Progenitor cell of endocrine pancreas (in vitro differentiated cells): Measurements from ENCODE around the gene PCBP2. TPM values are rescaled to one million over a fixed set of nuclear protein-coding genes. Genes with fewer than 3 reads are reported as not detected.
A peak's percentile ranks its signal among the peaks of the same experiment; 100 is the strongest.

Experiments
- DNase-seq: peaks from one replicate; pipeline ENCODE4 v3.0.0; 2021; ENCODE audit warnings: low spot score; ENCODE audit not compliant: unreplicated experiment
- H3K27ac Mint-ChIP-seq: 2 replicates; pipeline ENCODE4 v1.8.0; 2021; ENCODE audit warnings: mild to moderate bottlenecking, moderate library complexity, mixed read lengths
- H3K27me3 Mint-ChIP-seq: 2 replicates; pipeline ENCODE4 v1.8.0; 2021; ENCODE audit warnings: mixed read lengths
- H3K36me3 Mint-ChIP-seq: 2 replicates; pipeline ENCODE4 v1.8.0; 2022; ENCODE audit warnings: mixed read lengths; ENCODE audit not compliant: insufficient read depth
- H3K4me1 Mint-ChIP-seq: 2 replicates; pipeline ENCODE4 v1.8.0; 2021; ENCODE audit warnings: low read depth, mixed read lengths
- H3K4me3 Mint-ChIP-seq: 2 replicates; pipeline ENCODE4 v1.8.0; 2021; ENCODE audit warnings: low read depth, mild to moderate bottlenecking, moderate library complexity, mixed read lengths
- H3K9me3 Mint-ChIP-seq: 2 replicates; pipeline ENCODE4 v1.8.0; 2021; ENCODE audit warnings: low read depth, mixed read lengths
- CTCF ChIP-seq: fragments of 200-600 bp; sonication (generic); IDR thresholded peaks from one replicate; pipeline ENCODE4 v1.5.0; 2021; ENCODE audit warnings: antibody characterized with exemption, mild to moderate bottlenecking; ENCODE audit not compliant: unreplicated experiment
- total RNA-seq: library from RNA; stranded (reverse); gene quantifications from 2 replicates; pipeline ENCODE4 v1.2.1, GENCODE V29; 2021

The PCBP2 gene
- total RNA-seq, 1 donor from 2014 or later: 1,400 TPM

- Mint-ChIP-seq H3K4me1 (peaks cover 5% of the 10 kb centered on the region), H3K4me3 (no peak overlapping the region), H3K9me3 (no peaks in the 10 kb centered on the region), H3K36me3 (peaks cover 46% of the 10 kb centered on the region), H3K27ac (no peak overlapping the region), H3K27me3 (no peaks in the 10 kb centered on the region)
- TF ChIP-seq CTCF: no peak
- DNase-seq: no peak
Observed at GRCh38 chr12:53468282-53468681, 16.4 kb downstream of the PCBP2 start.

GRCh38 chr12:53472056-53472582 is 20.2 kb downstream of the PCBP2 start:
- Mint-ChIP-seq H3K4me3 (no peak overlapping the region), H3K27me3 (no peaks in the 10 kb centered on the region), H3K27ac (peak overlapping the region; percentile 75), H3K36me3 (peaks cover 48% of the 10 kb centered on the region), H3K9me3 (no peaks in the 10 kb centered on the region), H3K4me1 (peaks cover 15% of the 10 kb centered on the region)
- no peak for DNase-seq
- TF ChIP-seq CTCF: no peak

GRCh38 chr12:53474077-53474476 is 22.2 kb downstream of the PCBP2 start:
- Mint-ChIP-seq H3K4me3 (no peak overlapping the region), H3K36me3 (peaks cover 42% of the 10 kb centered on the region), H3K27ac (peak overlapping the region; percentile 15), H3K4me1 (peaks cover 15% of the 10 kb centered on the region), H3K27me3 (no peaks in the 10 kb centered on the region), H3K9me3 (no peaks in the 10 kb centered on the region)
- TF ChIP-seq CTCF: no peak
- no peak for DNase-seq

GRCh38 chr12:53474819-53475218 is 22.9 kb downstream of the PCBP2 start:
- no peaks in the 10 kb centered on the region for H3K27me3 Mint-ChIP-seq
- no peak for DNase-seq
- no peak overlapping the region for H3K4me3 Mint-ChIP-seq
- H3K36me3 Mint-ChIP-seq: peaks cover 46% of the 10 kb centered on the region
- no peak for TF ChIP-seq CTCF
- H3K4me1 Mint-ChIP-seq: peaks cover 16% of the 10 kb centered on the region
- H3K9me3 Mint-ChIP-seq: no peaks in the 10 kb centered on the region
- H3K27ac Mint-ChIP-seq: peak overlapping the region; percentile 91

GRCh38 chr12:53476769-53477209 is 24.9 kb downstream of the PCBP2 start:
- TF ChIP-seq CTCF: peak; percentile 43
- H3K4me3 Mint-ChIP-seq: no peak overlapping the region
- no peak for DNase-seq
- peaks cover 18% of the 10 kb centered on the region for H3K4me1 Mint-ChIP-seq
- peak overlapping the region; percentile 85 for H3K27ac Mint-ChIP-seq
- peaks cover 37% of the 10 kb centered on the region for H3K36me3 Mint-ChIP-seq
- H3K27me3 Mint-ChIP-seq: no peaks in the 10 kb centered on the region
- H3K9me3 Mint-ChIP-seq: no peaks in the 10 kb centered on the region
